Measurements from ENCODE around the gene JUP. TPM values are rescaled to one million over a fixed set of nuclear protein-coding genes. Genes with fewer than 3 reads are reported as not detected.
A peak's percentile ranks its signal among the peaks of the same experiment; 100 is the strongest.

JUP gene
- total and polyA plus RNA-seq, 9 donors = 7.0 to 153 (median 52.6) TPM

- TF ChIP-seq POLR2A (IDR thresholded peaks at IDR 0.05) (no peak), CTCF (IDR thresholded peaks at IDR 0.05) (no peak), EP300 (IDR thresholded peaks at IDR 0.05) (no peak)
- H3K27ac ChIP-seq = no peak overlapping the region
- DNase-seq = peak in 1 of 5 donors; percentile 31
- H3K36me3 ChIP-seq = no peaks in the 10 kb centered on the region
- no peaks in the 10 kb centered on the region for H3K27me3 ChIP-seq
- 66 to 76% (median 74%) methylated on average over 19 of the region's 19 CpGs for WGBS, 3 donors
- no peak overlapping the region for H3K4me3 ChIP-seq
- intact Hi-C loops (cut with DNase I) = no loop called here
- H3K4me1 ChIP-seq (ENCODE audit: insufficient read depth) = no peaks in the 10 kb centered on the region
- H3K9me3 ChIP-seq = no peaks in the 10 kb centered on the region
Measured at GRCh38 chr17:41825175-41825845, 38.8 kb upstream of the JUP start.

- TF ChIP-seq POLR2A (IDR thresholded peaks at IDR 0.05) = no peak
- TF ChIP-seq CTCF (IDR thresholded peaks at IDR 0.05) = no peak
- TF ChIP-seq EP300 (IDR thresholded peaks at IDR 0.05) = no peak
- Histone ChIP-seq H3K36me3 (no peaks in the 10 kb centered on the region), H3K4me1 (ENCODE audit: insufficient read depth) (no peaks in the 10 kb centered on the region), H3K27me3 (no peaks in the 10 kb centered on the region), H3K9me3 (no peaks in the 10 kb centered on the region), H3K4me3 (no peak overlapping the region), H3K27ac (no peak overlapping the region)
- intact Hi-C loops (cut with DNase I) = no loop called here
- no peak for DNase-seq
- 48 to 57% (median 57%) methylated on average over 7 of the region's 7 CpGs for WGBS, 3 donors
Measured at GRCh38 chr17:41824086-41824485, 37.6 kb upstream of the JUP start.

- WGBS, 3 donors = 81 to 86% (median 83%) methylated on average over 7 of the region's 7 CpGs
- no peak for DNase-seq
- intact Hi-C loops (cut with DNase I) = no loop called here
- no peaks in the 10 kb centered on the region for H3K36me3 ChIP-seq
- H3K27ac ChIP-seq = no peak overlapping the region
- no peak overlapping the region for H3K4me3 ChIP-seq
- no peaks in the 10 kb centered on the region for H3K27me3 ChIP-seq
- no peaks in the 10 kb centered on the region for H3K9me3 ChIP-seq
- TF ChIP-seq CTCF (IDR thresholded peaks at IDR 0.05) = no peak
- no peak for TF ChIP-seq POLR2A (IDR thresholded peaks at IDR 0.05)
- TF ChIP-seq EP300 (IDR thresholded peaks at IDR 0.05) = no peak
- no peaks in the 10 kb centered on the region for H3K4me1 ChIP-seq (ENCODE audit: insufficient read depth)
Measured at GRCh38 chr17:41823580-41823979, 37.1 kb upstream of the JUP start.

- H3K4me3 ChIP-seq = no peak overlapping the region
- no peaks in the 10 kb centered on the region for H3K9me3 ChIP-seq
- H3K27me3 ChIP-seq = no peaks in the 10 kb centered on the region
- no peaks in the 10 kb centered on the region for H3K4me1 ChIP-seq (ENCODE audit: insufficient read depth)
- 82 to 100% (median 83%) methylated on average over 1 of the region's 1 CpG for WGBS, 3 donors
- TF ChIP-seq EP300 (IDR thresholded peaks at IDR 0.05) = no peak
- no peak for TF ChIP-seq CTCF (IDR thresholded peaks at IDR 0.05)
- TF ChIP-seq POLR2A (IDR thresholded peaks at IDR 0.05) = no peak
- no peaks in the 10 kb centered on the region for H3K36me3 ChIP-seq
- no peak overlapping the region for H3K27ac ChIP-seq
- intact Hi-C loops (cut with DNase I) = no loop called here
- DNase-seq = no peak
Measured at GRCh38 chr17:41823141-41823524, 36.6 kb upstream of the JUP start.
